ENCODE results near the gene CDH19.
"Not testable (repeated sequence)": the region's sequence is repeated elsewhere in the genome, so short reads cannot be mapped to it uniquely, and the experiment has no call there.

GRCh38 chr18:66466184-66466583 lies 137.7 kb downstream of the CDH19 start:
- not testable (repeated sequence) for TF ChIP-seq CTCF (IDR thresholded peaks at IDR 0.05 in 2 of 3, conservative IDR thresholded peaks at IDR 0.05 in 1 of 3; ENCODE audit: control insufficient read depth in 2 of 3, extremely low read depth in 1 of 3, insufficient read depth in 1 of 3, low read depth in 3 of 3, low read length in 3 of 3); HDAC6 (IDR thresholded peaks at IDR 0.05; ENCODE audit: unreplicated experiment); ETV6 (conservative IDR thresholded peaks at IDR 0.05 in 1 of 2, IDR thresholded peaks at IDR 0.05 in 1 of 2; ENCODE audit: borderline replicate concordance in 1 of 2, low read depth in 1 of 2)

Data from GM12878 (cell line).